Smooth muscle cell of the umbilical artery (primary cell): ENCODE results near the gene GMPPA. TPM values are rescaled to one million over a fixed set of nuclear protein-coding genes. Genes with fewer than 3 reads are reported as not detected.

ENCODE experiments used
- total RNA-seq: library from RNA; depleted of rRNA; stranded (reverse); fragments of >200 nt; gene quantifications from 2 replicates; pipeline ENCODE4 v1.2.3, GENCODE V29; 2014

The GMPPA gene
- 52.9 and 67.4 TPM in 2 replicates for total RNA-seq

GRCh38 chr2:219498280-219499057 lies at the start of gene GMPPA:
TSS of gene GMPPA (plus strand) at chr2:219498891. CDS start at chr2:219499976, 1,085 bp downstream.

GRCh38 chr2:219514196-219514761 lies 15.6 kb downstream of the GMPPA start, which contains the start of gene ASIC4:
TSS of gene ASIC4 (plus strand) at chr2:219514482. CDS start at chr2:219514725, 243 bp downstream.

GRCh38 chr2:219543596-219544358 lies 45.1 kb downstream of the GMPPA start, which contains the start of the genes CHPF and TMEM198:
TSS of gene CHPF (minus strand) at chr2:219543809. CDS start at chr2:219543538, 271 bp downstream.
TSS of gene TMEM198 (plus strand) at chr2:219544028. CDS start at chr2:219544728, 700 bp downstream.

Other genes starting within 250 kb of the GMPPA start
- gene TUBA4B, start 245.6 kb upstream of the GMPPA start, total RNA-seq, result not detected in 2 replicates
- gene TUBA4A, start 245.0 kb upstream of the GMPPA start, total RNA-seq, result 6.5 and 6.6 TPM in 2 replicates
- gene DNAJB2, start 219.5 kb upstream of the GMPPA start, total RNA-seq, result 37.7 and 59.8 TPM in 2 replicates
- 66.2 and 67.6 TPM in 2 replicates for gene PTPRN, start 189.5 kb upstream of the GMPPA start, total RNA-seq
- gene RESP18, start 166.1 kb upstream of the GMPPA start, total RNA-seq, result not detected in 2 replicates
- gene DNPEP, start 111.0 kb upstream of the GMPPA start, total RNA-seq, result 52.6 and 57.3 TPM in 2 replicates
- gene DES, start 80.5 kb upstream of the GMPPA start, total RNA-seq, result 5.3 and 6.1 TPM in 2 replicates
- 36.2 and 61.6 TPM in 2 replicates for gene SPEG, start 64.0 kb upstream of the GMPPA start, total RNA-seq
- gene ASIC4, start 15.6 kb downstream of the GMPPA start, total RNA-seq, result under 0.01 and 0.09 TPM in 2 replicates
- 519 and 687 TPM in 2 replicates for gene CHPF, start 44.9 kb downstream of the GMPPA start, total RNA-seq
- gene TMEM198, start 45.1 kb downstream of the GMPPA start, total RNA-seq, result 0.88 and 1.2 TPM in 2 replicates
- 43.1 and 51.8 TPM in 2 replicates for gene OBSL1, start 72.6 kb downstream of the GMPPA start, total RNA-seq
- 0.55 TPM in 1 of 2 replicates, not detected in the other for gene INHA, start 73.4 kb downstream of the GMPPA start, total RNA-seq
- 13.1 and 15.6 TPM in 2 replicates for gene STK11IP, start 99.0 kb downstream of the GMPPA start, total RNA-seq
- gene SLC4A3, start 128.7 kb downstream of the GMPPA start, total RNA-seq, result 2.7 and 6.6 TPM in 2 replicates